Liver (tissue), 9 donors: Measurements from ENCODE around the gene SERPINA6. TPM values are rescaled to one million over a fixed set of nuclear protein-coding genes. Genes with fewer than 3 reads are reported as not detected.
A peak's percentile ranks its signal among the peaks of the same experiment; 100 is the strongest.

ENCODE experiments used
- DNase-seq: peaks from one replicate; pipeline ENCODE4 v3.0.0-alpha.2; 2017; ENCODE audit warnings: low spot score
- H3K27ac ChIP-seq, 2 donors: one replicate each; pipeline ENCODE4 v1.7.0; 2013; ENCODE audit warnings: inconsistent platforms in 2 of 2, low read length in 2 of 2, control low read depth in 1 of 2, low read depth in 1 of 2, mild to moderate bottlenecking in 1 of 2
- H3K27me3 ChIP-seq, 4 donors: one replicate each; pipeline versions ENCODE4 v1.6.1 to v1.7.0; 2013; ENCODE audit warnings: low read length in 3 of 4, inconsistent platforms in 1 of 4, mild to moderate bottlenecking in 1 of 4, moderate library complexity in 1 of 4; ENCODE audit not compliant: control insufficient read depth in 4 of 4, insufficient read depth in 4 of 4
- H3K36me3 ChIP-seq, 4 donors: one replicate each; pipeline versions ENCODE4 v1.6.1 to v1.7.0; 2013; ENCODE audit warnings: low read length in 3 of 4, mild to moderate bottlenecking in 3 of 4, low read depth in 1 of 4, moderate library complexity in 1 of 4; ENCODE audit not compliant: control insufficient read depth in 4 of 4, insufficient read depth in 3 of 4
- H3K4me1 ChIP-seq, 4 donors: one replicate each; pipeline versions ENCODE4 v1.6.1 to v1.7.0; 2013; ENCODE audit warnings: low read length in 3 of 4, mild to moderate bottlenecking in 3 of 4, moderate library complexity in 1 of 4; ENCODE audit not compliant: control insufficient read depth in 4 of 4, insufficient read depth in 4 of 4
- H3K4me3 ChIP-seq, 3 donors: one replicate each; pipeline versions ENCODE4 v1.6.1 to v1.7.0; 2013; ENCODE audit warnings: low read length in 3 of 3, control low read depth in 1 of 3, low read depth in 1 of 3, mild to moderate bottlenecking in 1 of 3
- H3K9ac ChIP-seq, 2 donors: one replicate each; pipeline ENCODE4 v1.7.0; 2013; ENCODE audit warnings: low read length in 2 of 2, mild to moderate bottlenecking in 2 of 2, moderate library complexity in 2 of 2, control low read depth in 1 of 2, low read depth in 1 of 2
- H3K9me3 ChIP-seq, 4 donors: one replicate each; pipeline versions ENCODE4 v1.6.1 to v1.7.0; 2013; ENCODE audit warnings: low read length in 3 of 4; ENCODE audit not compliant: control insufficient read depth in 4 of 4
- EGR1 ChIP-seq, 2 donors: IDR thresholded peaks; 2 replicates each; pipeline ENCODE4 v1.6.1; 2016 to 2018; ENCODE audit warnings: antibody characterized with exemption in 2 of 2, low read depth in 2 of 2
- FOXA1 ChIP-seq: IDR thresholded peaks from 2 replicates; pipeline ENCODE4 v1.6.1; 2016; ENCODE audit warnings: antibody characterized with exemption
- HNF4A ChIP-seq, 2 donors: conservative IDR thresholded peaks; 2 replicates each; pipeline ENCODE4 v1.6.1; 2016; ENCODE audit warnings: antibody characterized with exemption in 2 of 2, mild to moderate bottlenecking in 2 of 2
- JUND ChIP-seq, 2 donors: IDR thresholded peaks; 2 replicates each; pipeline ENCODE4 v1.6.1; 2016; ENCODE audit warnings: antibody characterized with exemption in 2 of 2
- NR2F2 ChIP-seq: IDR thresholded peaks from 2 replicates; pipeline ENCODE4 v1.6.1; 2016; ENCODE audit warnings: antibody characterized with exemption
- RAD21 ChIP-seq, 2 donors: IDR thresholded peaks; 2 replicates each; pipeline ENCODE4 v1.6.1; 2016; ENCODE audit warnings: antibody characterized with exemption in 2 of 2, mild to moderate bottlenecking in 2 of 2
- RXRA ChIP-seq, 2 donors: IDR thresholded peaks; 2 replicates each; pipeline ENCODE4 v1.6.1; 2017 to 2018; ENCODE audit warnings: antibody characterized with exemption in 2 of 2, mild to moderate bottlenecking in 1 of 2
- SP1 ChIP-seq: IDR thresholded peaks from 2 replicates; pipeline ENCODE4 v1.6.1; 2018; ENCODE audit warnings: antibody characterized with exemption, mild to moderate bottlenecking
- TAF1 ChIP-seq: conservative IDR thresholded peaks from 2 replicates; pipeline ENCODE4 v1.6.1; 2016; ENCODE audit warnings: antibody characterized with exemption, mild to moderate bottlenecking
- YY1 ChIP-seq: IDR thresholded peaks from 2 replicates; pipeline ENCODE4 v1.6.1; 2016; ENCODE audit warnings: antibody characterized with exemption, mild to moderate bottlenecking
- WGBS: extraction: QIAGEN DNeasy Blood & Tissue Kit; methylation state at CpG from one replicate; pipeline ENCODE4 v1.1.7; 2013; 5-methylcytosine and 5-hydroxymethylcytosine counted together
- polyA plus RNA-seq, 2 donors: library from polyadenylated mRNA; stranded (reverse) in 1 of 2; unstranded in 1 of 2; fragments of 200-250 nt in 1 of 2; fragments of >200 nt in 1 of 2; fragmentation: Nextera tagmentation in 1 of 2; extraction: Ambion mirVana in 1 of 2; gene quantifications; one replicate each; pipeline versions ENCODE4 v1.2.1 to v1.2.3, GENCODE V29; 2013 to 2015
- total RNA-seq, 2 donors: library from RNA; depleted of rRNA; stranded (reverse); fragments of >200 nt; gene quantifications; one replicate each; pipeline ENCODE4 v1.2.3, GENCODE V29; 2014
- TF ChIP-seq, protein P1 (sequence below): IDR thresholded peaks from 2 replicates; pipeline ENCODE4 v1.6.1; 2016; ENCODE audit warnings: antibody characterized with exemption
- TF ChIP-seq, protein P2 (sequence below): IDR thresholded peaks from 2 replicates; pipeline ENCODE4 v1.6.1; 2016; ENCODE audit warnings: antibody characterized with exemption
- donor health status: healthy.
- donor health status: healthy.
- donor health status: healthy.
- donor health status: healthy.
- donor health status: healthy.

The SERPINA6 gene
- total and polyA plus RNA-seq, 4 donors: 188 to 357 (median 328) TPM

DNA sequence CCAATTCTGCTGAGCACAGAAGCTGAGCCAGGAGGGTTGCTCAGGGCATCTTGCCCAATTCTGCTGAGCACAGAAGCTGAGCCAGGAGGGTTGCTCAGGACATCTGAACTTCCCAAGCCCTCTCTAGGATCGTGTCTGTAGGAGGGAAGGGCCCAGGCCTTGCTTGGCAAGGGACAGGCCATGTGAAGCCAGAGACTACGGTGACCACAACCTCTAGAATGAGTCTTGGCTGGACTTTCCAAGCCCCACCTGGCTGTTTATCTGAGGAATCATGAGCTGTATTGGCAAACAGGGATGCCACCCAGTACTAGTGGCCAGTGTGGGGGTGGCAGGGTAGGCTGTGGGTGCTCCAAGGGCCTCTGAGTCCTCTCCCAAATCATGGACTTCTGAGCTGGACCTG, 7.7 kb upstream of the SERPINA6 start:
- Histone ChIP-seq H3K27ac (peak overlapping the region; percentile 29 to 49), H3K9ac (no peak overlapping the region), H3K4me3 (no peak overlapping the region), H3K27me3 (no peaks in the 10 kb centered on the region), H3K36me3 (no peaks in the 10 kb centered on the region), H3K9me3 (no peaks in the 10 kb centered on the region), H3K4me1 (peaks cover 2 to 18% (median 13%) of the 10 kb centered on the region in 4 donors)
- TF ChIP-seq EGR1 (IDR thresholded peaks at IDR 0.05; ENCODE audit: low read depth in 2 of 2) (no peak), HNF4A (conservative IDR thresholded peaks at IDR 0.05) (peak; percentile 45 to 65), YY1 (peak; percentile 21), SP1 (peak; percentile 13), RAD21 (IDR thresholded peaks at IDR 0.05) (no peak), FOXA1 (no peak), RXRA (IDR thresholded peaks at IDR 0.05) (peak in 1 of 2 donors; percentile 58)
- TF ChIP-seq, protein P1, sequence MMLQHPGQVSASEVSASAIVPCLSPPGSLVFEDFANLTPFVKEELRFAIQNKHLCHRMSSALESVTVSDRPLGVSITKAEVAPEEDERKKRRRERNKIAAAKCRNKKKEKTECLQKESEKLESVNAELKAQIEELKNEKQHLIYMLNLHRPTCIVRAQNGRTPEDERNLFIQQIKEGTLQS: no peak
- DNase-seq: no peak
- 27% methylated on average over 2 of the region's 2 CpGs for WGBS

DNA sequence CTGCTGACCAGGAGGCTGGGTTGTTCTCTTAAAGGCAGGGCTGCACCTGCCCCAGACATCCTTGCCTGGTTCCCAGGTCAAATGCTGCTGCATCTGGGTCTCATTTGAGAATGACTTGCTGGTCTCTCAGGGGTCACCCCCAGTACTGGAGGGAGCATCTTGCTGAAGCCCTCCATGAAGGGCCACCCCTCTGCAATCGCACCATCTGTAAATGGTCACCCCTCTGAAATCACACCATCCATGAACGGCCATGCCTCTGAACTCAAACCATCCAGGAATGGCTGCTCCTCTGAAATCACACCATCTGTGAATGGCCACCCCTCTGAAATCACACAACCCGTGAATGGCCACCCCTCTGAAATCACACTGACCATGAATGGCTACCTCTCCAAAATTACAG, 7.3 kb upstream of the SERPINA6 start:
- no peak for DNase-seq
- TF ChIP-seq TAF1 (no peak), YY1 (peak; percentile 20)
- TF ChIP-seq, protein P2, sequence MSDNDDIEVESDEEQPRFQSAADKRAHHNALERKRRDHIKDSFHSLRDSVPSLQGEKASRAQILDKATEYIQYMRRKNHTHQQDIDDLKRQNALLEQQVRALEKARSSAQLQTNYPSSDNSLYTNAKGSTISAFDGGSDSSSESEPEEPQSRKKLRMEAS: peak; percentile 3
- peaks cover 2 to 18% (median 13%) of the 10 kb centered on the region in 4 donors for H3K4me1 ChIP-seq
- H3K27me3 ChIP-seq: no peaks in the 10 kb centered on the region
- 76% methylated on average over 3 of the region's 3 CpGs for WGBS
- H3K9ac ChIP-seq: no peak overlapping the region
- peak overlapping the region in 1 of 2 donors; percentile 49 for H3K27ac ChIP-seq
- H3K4me3 ChIP-seq: no peak overlapping the region
- H3K36me3 ChIP-seq: no peaks in the 10 kb centered on the region
- no peaks in the 10 kb centered on the region for H3K9me3 ChIP-seq

DNA sequence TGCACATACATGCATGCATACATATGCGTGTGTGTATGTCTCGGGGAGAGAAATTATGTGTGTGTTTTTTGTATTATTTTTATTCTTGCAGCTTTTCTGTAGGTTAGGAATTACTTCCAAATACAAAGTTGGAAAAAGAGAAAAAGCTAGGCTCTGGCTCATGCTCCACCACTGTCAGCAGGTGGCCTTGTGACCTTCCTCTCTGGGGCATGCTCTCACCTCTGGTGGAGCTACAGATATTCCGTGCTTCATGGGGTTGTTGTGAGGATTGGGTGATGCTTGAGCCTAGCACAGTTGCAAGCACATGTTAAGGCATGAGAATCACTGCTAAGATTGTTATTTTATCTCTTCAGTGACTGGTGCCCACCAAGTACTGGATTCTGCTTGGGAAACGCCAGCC, 6.7 kb upstream of the SERPINA6 start:
- no peaks in the 10 kb centered on the region for H3K9me3 ChIP-seq
- H3K9ac ChIP-seq: no peak overlapping the region
- WGBS: 81% methylated on average over 4 of the region's 4 CpGs
- no peak overlapping the region for H3K27ac ChIP-seq
- H3K27me3 ChIP-seq: no peaks in the 10 kb centered on the region
- no peaks in the 10 kb centered on the region for H3K36me3 ChIP-seq
- H3K4me1 ChIP-seq: peaks cover 2 to 18% (median 13%) of the 10 kb centered on the region in 4 donors
- peak; percentile 31 for DNase-seq
- no peak overlapping the region for H3K4me3 ChIP-seq
- TF ChIP-seq JUND (IDR thresholded peaks at IDR 0.05) (no peak), RAD21 (IDR thresholded peaks at IDR 0.05) (peak in 1 of 2 donors; percentile 24)

DNA sequence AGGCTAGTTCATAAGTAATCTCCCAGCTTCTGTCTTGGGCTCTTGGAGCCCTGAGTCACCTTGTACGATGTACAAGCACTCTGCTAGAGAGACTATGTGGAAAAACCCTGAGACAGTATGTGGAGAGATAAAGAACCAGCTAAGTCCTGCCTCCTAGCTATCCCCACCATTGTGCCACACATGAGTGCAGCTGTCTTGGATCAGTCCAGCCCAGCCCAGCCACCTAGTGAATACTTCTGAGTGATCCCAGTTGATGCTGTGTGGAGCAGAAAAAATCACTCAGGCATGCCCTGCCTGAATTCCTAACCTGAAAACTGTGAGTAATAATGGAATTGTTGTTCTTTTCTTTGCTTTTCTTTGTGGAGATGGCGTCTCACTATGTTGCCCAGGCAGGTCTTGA, 5.1 kb upstream of the SERPINA6 start:
- TF ChIP-seq, protein P1: no peak
- TF ChIP-seq TAF1: no peak
- TF ChIP-seq, protein P2: no peak
- TF ChIP-seq NR2F2: no peak
- no peak for TF ChIP-seq SP1
- WGBS: 95% methylated on average over 2 of the region's 2 CpGs
- H3K27me3 ChIP-seq: no peaks in the 10 kb centered on the region
- no peak for DNase-seq
- no peaks in the 10 kb centered on the region for H3K9me3 ChIP-seq
- H3K27ac ChIP-seq: no peak overlapping the region
- no peaks in the 10 kb centered on the region for H3K36me3 ChIP-seq
- peaks cover 2 to 28% (median 20%) of the 10 kb centered on the region in 4 donors for H3K4me1 ChIP-seq
- no peak overlapping the region for H3K9ac ChIP-seq
- H3K4me3 ChIP-seq: no peak overlapping the region
